ENCODE measurements around the gene USP10. TPM values are rescaled to one million over a fixed set of nuclear protein-coding genes. Genes with fewer than 3 reads are reported as not detected.
A peak's percentile ranks its signal among the peaks of the same experiment; 100 is the strongest.

Gene USP10
- polyA plus RNA-seq, 3 donors = 38.7 to 115 (median 90.9) TPM

DNA sequence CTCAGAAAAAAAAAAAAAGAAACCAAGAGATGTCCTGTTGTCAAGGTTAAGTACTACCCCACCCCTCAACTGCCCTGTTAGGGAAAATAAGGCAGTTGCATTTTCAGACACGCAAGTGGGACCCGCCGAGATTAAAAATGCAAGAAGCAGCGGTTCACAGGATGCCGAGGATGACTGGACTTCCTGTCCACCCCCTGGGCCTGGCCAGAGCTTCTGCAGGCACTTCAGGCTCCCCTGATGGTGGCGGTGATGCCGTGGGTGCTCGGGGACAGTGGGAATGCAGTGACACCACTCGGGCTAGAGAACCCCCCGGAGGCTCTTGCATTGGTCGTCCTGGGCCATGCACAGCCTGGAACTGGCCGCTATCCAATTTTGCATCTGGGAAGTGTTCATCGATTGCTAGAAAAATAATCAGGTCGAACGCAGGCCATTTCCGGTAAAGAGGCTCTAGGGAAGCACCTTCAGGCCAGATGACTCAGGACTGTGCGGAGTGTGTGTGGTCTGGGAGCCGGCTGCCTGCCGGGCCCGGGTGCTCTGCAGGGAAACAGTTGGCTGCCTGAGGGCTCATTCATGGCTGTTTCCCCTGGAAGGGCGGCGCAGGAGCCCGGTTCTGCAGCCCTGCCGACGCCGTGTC lies 106.6 kb downstream of the USP10 start:
- Mint-ChIP-seq H3K36me3 (peaks cover 0 to 3% of the 10 kb centered on the region in 2 donors), H3K27me3 (ENCODE audit: low read depth in 3 of 3) (peaks cover 0 to 1% (median 0%) of the 10 kb centered on the region in 3 donors), H3K4me3 (peak overlapping the region; percentile 64 to 71), H3K9me3 (no peaks in the 10 kb centered on the region), H3K4me1 (peaks cover 57% of the 10 kb centered on the region), H3K27ac (peak overlapping the region; percentile 90 to 99 (median 95))
- WGBS (ENCODE audit: insufficient coverage) = 28% methylated on average over 26 of the region's 26 CpGs
- peaks cover 60 to 63% of the 10 kb centered on the region in 2 donors for H3K4me1 ChIP-seq (ENCODE audit: control insufficient read depth in 1 of 2, insufficient read depth in 2 of 2, low read length in 2 of 2)
- peak overlapping the region; percentile 69 for H3K4me2 ChIP-seq (replicated peaks; ENCODE audit: extremely low read depth, low read length, poor library complexity, severe bottlenecking)
- peak overlapping the region; percentile 47 for H3K9ac ChIP-seq (ENCODE audit: insufficient read depth, low read length, poor library complexity, severe bottlenecking)
- TF ChIP-seq, protein P1, sequence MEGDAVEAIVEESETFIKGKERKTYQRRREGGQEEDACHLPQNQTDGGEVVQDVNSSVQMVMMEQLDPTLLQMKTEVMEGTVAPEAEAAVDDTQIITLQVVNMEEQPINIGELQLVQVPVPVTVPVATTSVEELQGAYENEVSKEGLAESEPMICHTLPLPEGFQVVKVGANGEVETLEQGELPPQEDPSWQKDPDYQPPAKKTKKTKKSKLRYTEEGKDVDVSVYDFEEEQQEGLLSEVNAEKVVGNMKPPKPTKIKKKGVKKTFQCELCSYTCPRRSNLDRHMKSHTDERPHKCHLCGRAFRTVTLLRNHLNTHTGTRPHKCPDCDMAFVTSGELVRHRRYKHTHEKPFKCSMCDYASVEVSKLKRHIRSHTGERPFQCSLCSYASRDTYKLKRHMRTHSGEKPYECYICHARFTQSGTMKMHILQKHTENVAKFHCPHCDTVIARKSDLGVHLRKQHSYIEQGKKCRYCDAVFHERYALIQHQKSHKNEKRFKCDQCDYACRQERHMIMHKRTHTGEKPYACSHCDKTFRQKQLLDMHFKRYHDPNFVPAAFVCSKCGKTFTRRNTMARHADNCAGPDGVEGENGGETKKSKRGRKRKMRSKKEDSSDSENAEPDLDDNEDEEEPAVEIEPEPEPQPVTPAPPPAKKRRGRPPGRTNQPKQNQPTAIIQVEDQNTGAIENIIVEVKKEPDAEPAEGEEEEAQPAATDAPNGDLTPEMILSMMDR (IDR thresholded peaks at IDR 0.05) = no peak
- no peak overlapping the region for H2AFZ ChIP-seq (ENCODE audit: insufficient read depth, low read depth, low read length, poor library complexity, severe bottlenecking)
- intact Hi-C loops (cut with micrococcal nuclease) = no loop called here
- H4K20me1 ChIP-seq (ENCODE audit: insufficient read depth, low read length) = no peaks in the 10 kb centered on the region
- H3K4me3 ChIP-seq (replicated peaks in 1 of 3; ENCODE audit: low read depth in 2 of 3, low read length in 3 of 3) = peak overlapping the region in 2 of 3 experiments; percentile 11 to 53
- H3K79me2 ChIP-seq (ENCODE audit: insufficient read depth, low read length) = no peaks in the 10 kb centered on the region
- no peaks in the 10 kb centered on the region for H3K27me3 ChIP-seq (ENCODE audit: control insufficient read depth in 2 of 2, insufficient read depth in 2 of 2, low read length in 2 of 2)
- DNase-seq = peak; percentile 93 to 98 (median 97)
- H3K9me3 ChIP-seq (replicated peaks in 1 of 2; ENCODE audit: control insufficient read depth in 1 of 2, insufficient read depth in 1 of 2, low read length in 2 of 2) = no peaks in the 10 kb centered on the region
- peak overlapping the region; percentile 89 to 93 for H3K27ac ChIP-seq (ENCODE audit: low read depth in 1 of 2, low read length in 2 of 2)
- H3K36me3 ChIP-seq (replicated peaks in 1 of 2; ENCODE audit: control insufficient read depth in 1 of 2, insufficient read depth in 2 of 2, low read length in 2 of 2) = no peaks in the 10 kb centered on the region

DNA sequence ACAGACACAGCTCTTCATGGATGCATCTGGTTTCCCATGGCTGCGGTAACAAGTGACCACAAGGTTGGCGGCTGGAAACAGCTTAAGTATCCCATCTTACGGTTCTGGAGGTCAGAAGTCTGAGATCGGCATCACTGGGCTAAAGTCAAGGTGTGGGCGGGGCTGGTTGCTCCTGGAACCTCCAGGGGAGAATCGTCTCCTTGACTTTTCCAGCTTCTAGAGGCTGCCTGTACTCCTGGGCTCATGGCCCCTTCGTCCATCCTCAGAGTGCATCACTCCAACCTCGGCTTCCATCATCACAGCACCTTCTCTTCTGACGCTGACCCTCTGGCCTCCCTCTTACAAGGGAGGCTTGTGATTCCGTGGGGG lies 107.1 kb downstream of the USP10 start:
- WGBS (ENCODE audit: insufficient coverage) = 82% methylated on average over 8 of the region's 10 CpGs
- H3K4me1 ChIP-seq (ENCODE audit: control insufficient read depth in 1 of 2, insufficient read depth in 2 of 2, low read length in 2 of 2) = peaks cover 65 to 68% of the 10 kb centered on the region in 2 donors
- peaks cover 0 to 1% (median 0%) of the 10 kb centered on the region in 3 donors for H3K27me3 Mint-ChIP-seq (ENCODE audit: low read depth in 3 of 3)

More for the DNA sequence above, 107.1 kb downstream of the USP10 start:
- Mint-ChIP-seq H3K4me3 (peak overlapping the region; percentile 64 to 71), H3K9me3 (peaks cover 0 to 2% (median 0%) of the 10 kb centered on the region in 7 donors), H3K36me3 (peaks cover 0 to 3% of the 10 kb centered on the region in 2 donors), H3K4me1 (peaks cover 62% of the 10 kb centered on the region), H3K27ac (peak overlapping the region; percentile 90 to 99 (median 95))
- Histone ChIP-seq H3K27me3 (ENCODE audit: control insufficient read depth in 2 of 2, insufficient read depth in 2 of 2, low read length in 2 of 2) (no peaks in the 10 kb centered on the region), H3K4me3 (replicated peaks in 1 of 3; ENCODE audit: low read depth in 2 of 3, low read length in 3 of 3) (peak overlapping the region in 1 of 3 experiments; percentile 53), H3K9me3 (replicated peaks in 1 of 2; ENCODE audit: control insufficient read depth in 1 of 2, insufficient read depth in 1 of 2, low read length in 2 of 2) (no peaks in the 10 kb centered on the region), H3K4me2 (replicated peaks; ENCODE audit: extremely low read depth, low read length, poor library complexity, severe bottlenecking) (peak overlapping the region; percentile 69), H4K20me1 (ENCODE audit: insufficient read depth, low read length) (no peaks in the 10 kb centered on the region), H3K27ac (ENCODE audit: low read depth in 1 of 2, low read length in 2 of 2) (peak overlapping the region; percentile 89 to 93), H3K9ac (ENCODE audit: insufficient read depth, low read length, poor library complexity, severe bottlenecking) (peak overlapping the region; percentile 47), H2AFZ (ENCODE audit: insufficient read depth, low read depth, low read length, poor library complexity, severe bottlenecking) (no peak overlapping the region), H3K36me3 (replicated peaks in 1 of 2; ENCODE audit: control insufficient read depth in 1 of 2, insufficient read depth in 2 of 2, low read length in 2 of 2) (no peaks in the 10 kb centered on the region), H3K79me2 (ENCODE audit: insufficient read depth, low read length) (no peaks in the 10 kb centered on the region)
- TF ChIP-seq, protein P1 (IDR thresholded peaks at IDR 0.05) = no peak
- intact Hi-C loops (cut with micrococcal nuclease) = no loop called here
- DNase-seq = no peak
